Retinal pigment epithelial cell (primary cell): Measurements from ENCODE around the gene BICC1.

ENCODE experiments used
- DNase-seq: peaks from one replicate; pipeline ENCODE4 v3.0.0-alpha.2; 2010; ENCODE audit warnings: low read depth
- H3K4me3 ChIP-seq: 2 replicates; pipeline ENCODE4 v1.5.1; 2011; ENCODE audit warnings: mild to moderate bottlenecking, low read length, control low read depth, moderate library complexity
- TF ChIP-seq, protein P1 (sequence below): conservative IDR thresholded peaks from 2 replicates; pipeline ENCODE4 v1.5.1; 2011; ENCODE audit warnings: low read depth, low read length, control low read depth, inconsistent platforms

The BICC1 gene

DNA sequence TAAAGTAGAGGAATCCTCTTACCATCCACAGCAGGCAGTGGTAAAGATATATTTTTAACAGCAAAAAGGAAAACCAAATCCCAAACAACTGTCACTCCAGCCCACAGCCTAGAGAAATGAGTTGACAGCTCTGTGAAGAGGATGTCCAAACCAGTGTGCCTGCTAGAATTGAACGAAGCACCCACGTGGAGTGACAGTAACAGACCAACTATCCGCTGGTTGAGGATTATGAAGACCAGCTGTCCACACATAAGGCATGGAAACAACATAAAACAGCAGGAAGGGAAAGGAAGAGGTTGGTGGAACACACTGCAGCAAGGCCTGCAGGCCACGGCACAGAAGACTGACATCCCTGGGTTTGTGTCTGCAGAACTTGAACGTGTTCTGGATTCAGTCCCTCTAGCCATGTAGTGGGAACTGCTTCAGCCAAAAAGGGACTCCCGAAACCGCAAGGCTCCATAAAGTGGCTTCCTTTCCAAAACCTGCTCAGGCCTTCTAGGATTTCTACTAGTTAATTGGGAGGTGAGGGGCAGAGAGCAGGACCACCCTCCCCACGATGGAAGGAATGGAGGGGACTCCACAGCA lies 324.4 kb downstream of the BICC1 start:
- no peak for DNase-seq

DNA sequence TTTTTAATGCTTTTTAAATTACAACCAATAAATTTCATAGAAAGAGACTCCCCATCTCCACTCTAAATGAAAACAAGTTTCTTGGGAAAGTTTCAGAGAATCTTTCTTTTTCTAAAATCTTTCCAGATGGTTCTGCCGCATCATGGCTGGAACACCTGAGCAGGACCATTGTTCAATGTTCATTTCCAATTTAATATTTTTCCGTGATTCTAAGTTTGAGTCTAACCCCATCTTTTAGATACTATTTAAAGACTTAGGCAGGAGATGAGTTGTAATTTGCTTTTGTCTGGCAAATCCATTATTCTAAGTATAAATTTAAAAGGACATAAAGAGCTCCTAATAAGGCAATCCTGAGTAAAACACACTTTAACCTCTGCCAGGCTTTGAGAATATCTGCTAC lies 325.2 kb downstream of the BICC1 start:
- H3K4me3 ChIP-seq: no peak overlapping the region
- DNase-seq: no peak
- TF ChIP-seq, protein P1, sequence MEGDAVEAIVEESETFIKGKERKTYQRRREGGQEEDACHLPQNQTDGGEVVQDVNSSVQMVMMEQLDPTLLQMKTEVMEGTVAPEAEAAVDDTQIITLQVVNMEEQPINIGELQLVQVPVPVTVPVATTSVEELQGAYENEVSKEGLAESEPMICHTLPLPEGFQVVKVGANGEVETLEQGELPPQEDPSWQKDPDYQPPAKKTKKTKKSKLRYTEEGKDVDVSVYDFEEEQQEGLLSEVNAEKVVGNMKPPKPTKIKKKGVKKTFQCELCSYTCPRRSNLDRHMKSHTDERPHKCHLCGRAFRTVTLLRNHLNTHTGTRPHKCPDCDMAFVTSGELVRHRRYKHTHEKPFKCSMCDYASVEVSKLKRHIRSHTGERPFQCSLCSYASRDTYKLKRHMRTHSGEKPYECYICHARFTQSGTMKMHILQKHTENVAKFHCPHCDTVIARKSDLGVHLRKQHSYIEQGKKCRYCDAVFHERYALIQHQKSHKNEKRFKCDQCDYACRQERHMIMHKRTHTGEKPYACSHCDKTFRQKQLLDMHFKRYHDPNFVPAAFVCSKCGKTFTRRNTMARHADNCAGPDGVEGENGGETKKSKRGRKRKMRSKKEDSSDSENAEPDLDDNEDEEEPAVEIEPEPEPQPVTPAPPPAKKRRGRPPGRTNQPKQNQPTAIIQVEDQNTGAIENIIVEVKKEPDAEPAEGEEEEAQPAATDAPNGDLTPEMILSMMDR: no peak

More for the DNA sequence above, 324.4 kb downstream of the BICC1 start:
- TF ChIP-seq, protein P1: no peak
- H3K4me3 ChIP-seq: no peak overlapping the region

DNA sequence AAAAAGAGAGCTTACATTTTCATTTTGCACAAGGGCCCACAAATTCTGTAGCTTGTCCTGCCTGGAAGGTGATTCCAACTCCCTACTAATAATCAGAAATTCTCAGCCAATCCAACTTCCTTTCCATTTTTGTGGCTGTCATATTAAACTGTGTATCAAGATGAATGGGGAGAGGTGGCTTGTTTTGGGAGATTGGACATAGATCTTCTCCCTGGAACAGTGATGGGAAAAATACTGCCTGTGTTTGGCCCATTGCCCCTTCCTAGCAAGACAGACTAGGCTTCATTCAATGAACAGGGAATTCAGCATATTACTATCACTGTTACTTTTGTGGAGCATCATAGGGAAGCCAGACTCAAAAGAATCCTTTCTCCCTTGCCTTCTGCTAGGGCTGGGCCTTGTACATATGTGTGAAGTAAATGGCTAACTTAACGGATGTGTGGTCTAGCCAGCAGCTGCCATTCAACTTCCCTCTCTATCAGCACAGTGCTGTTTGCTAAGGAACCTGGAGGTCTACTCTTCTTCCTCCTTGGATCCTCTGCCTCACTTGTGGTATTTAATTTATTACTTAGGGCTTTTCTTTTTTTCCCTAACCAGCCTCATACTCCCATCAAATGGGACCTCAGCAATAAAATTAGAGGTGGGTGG lies 326.0 kb downstream of the BICC1 start:
- DNase-seq: no peak
- TF ChIP-seq, protein P1: no peak
- no peak overlapping the region for H3K4me3 ChIP-seq

DNA sequence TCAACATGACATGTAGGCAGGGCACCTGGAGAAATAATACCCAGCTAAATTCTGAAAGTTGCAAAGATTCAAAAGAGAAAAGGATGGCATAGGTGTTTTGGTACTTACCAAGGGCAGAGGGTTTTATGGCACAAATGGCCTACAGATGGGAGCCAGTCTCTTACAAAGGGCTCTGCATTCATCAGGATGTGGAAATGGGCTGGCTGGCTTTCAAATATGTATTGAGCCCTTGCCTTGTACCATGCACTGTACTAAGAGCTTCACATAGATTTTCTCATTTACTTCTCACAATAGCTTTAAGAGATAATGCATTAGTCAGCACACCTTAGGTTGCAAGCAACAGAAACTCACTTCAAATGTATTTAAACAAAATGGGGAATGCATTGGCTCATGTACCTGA lies 327.1 kb downstream of the BICC1 start:
- DNase-seq: no peak
- TF ChIP-seq, protein P1: no peak
- H3K4me3 ChIP-seq: no peak overlapping the region

DNA sequence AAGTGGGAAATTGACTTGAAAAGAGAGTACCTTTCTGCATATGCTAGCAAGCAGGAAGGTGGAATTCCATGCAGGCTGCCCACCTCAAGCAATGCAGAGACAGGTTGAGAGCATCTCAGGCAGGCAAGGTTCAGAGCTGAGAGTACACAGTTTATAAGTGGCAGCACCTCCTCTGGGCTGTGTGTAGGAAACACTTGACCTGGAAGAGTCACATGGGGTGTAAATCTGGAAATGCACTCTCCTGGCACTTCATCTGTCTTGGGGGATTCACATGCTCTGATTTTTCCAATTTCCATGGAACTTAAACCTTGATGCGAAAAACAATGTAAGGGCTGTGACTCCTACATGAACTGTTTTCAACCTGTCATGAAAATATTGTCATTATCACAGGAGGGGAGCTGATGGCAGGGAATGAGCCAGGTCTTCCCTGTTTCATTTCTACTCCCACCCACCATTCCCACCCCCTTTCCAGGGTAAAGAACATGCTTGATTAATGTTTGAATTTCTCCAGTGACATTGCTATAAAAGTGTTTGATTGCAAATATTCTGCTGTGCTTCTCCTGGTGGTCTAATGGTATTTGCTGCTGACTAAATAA lies 328.3 kb downstream of the BICC1 start:
- H3K4me3 ChIP-seq: no peak overlapping the region
- DNase-seq: no peak
- TF ChIP-seq, protein P1: no peak

DNA sequence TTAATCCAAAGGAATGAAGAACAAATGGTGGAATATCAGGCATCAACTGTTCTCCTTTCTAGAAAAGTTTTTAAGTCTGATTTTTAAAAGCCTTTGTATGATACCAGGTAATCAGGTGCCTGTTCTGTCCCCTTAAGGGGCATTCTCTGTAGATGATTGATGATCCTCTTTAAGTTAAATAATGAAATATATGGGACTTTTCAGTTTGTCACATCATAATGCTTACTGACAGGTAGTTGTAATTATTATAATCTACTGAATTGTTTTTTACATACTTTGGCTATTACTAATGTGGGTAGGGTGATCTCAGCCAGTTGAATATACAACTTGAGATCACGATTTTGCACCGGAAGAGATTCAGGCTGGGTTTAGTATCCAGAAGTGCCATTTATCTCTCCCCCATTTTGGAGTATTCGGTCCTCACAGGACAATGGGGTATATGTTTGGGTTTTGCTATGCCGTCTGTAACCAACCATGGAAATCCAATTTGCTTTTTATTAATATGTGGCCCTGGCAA lies 330.2 kb downstream of the BICC1 start:
- TF ChIP-seq, protein P1: no peak
- DNase-seq: no peak
- H3K4me3 ChIP-seq: no peak overlapping the region
